HL-60 (cell line): ENCODE results near the gene POLR2J3.
"Not testable (repeated sequence)": the region's sequence is repeated elsewhere in the genome, so short reads cannot be mapped to it uniquely, and the experiment has no call there.

Source experiments
- DNase-seq, 2 experiments: peaks; one replicate each; pipeline ENCODE4 v3.0.0-alpha.2; 2010 to 2020; ENCODE audit warnings: low read depth in 1 of 2, low spot score in 1 of 2
- H3K27ac ChIP-seq: fragments of 250-450 bp; sonication (Bioruptor Pico); replicated peaks from 2 replicates; pipeline ENCODE4 v1.5.1; 2020; ENCODE audit warnings: mild to moderate bottlenecking, moderate library complexity
- H3K27me3 ChIP-seq: fragments of 250-450 bp; sonication (Bioruptor Pico); 2 replicates; pipeline ENCODE4 v1.5.1; 2021; ENCODE audit warnings: mild to moderate bottlenecking, moderate library complexity; ENCODE audit not compliant: insufficient read depth, poor library complexity, severe bottlenecking
- H3K4me3 ChIP-seq: replicated peaks from 2 replicates; pipeline ENCODE4 v1.5.1; 2011; ENCODE audit warnings: mild to moderate bottlenecking, control low read depth, low read length; ENCODE audit not compliant: insufficient read depth

The POLR2J3 gene

GRCh38 chr7:102520797-102521196 is 51.6 kb downstream of the POLR2J3 start:
- not testable (repeated sequence) for DNase-seq, H3K27me3 ChIP-seq, H3K4me3 ChIP-seq, H3K27ac ChIP-seq

GRCh38 chr7:102517550-102518147 is 54.7 kb downstream of the POLR2J3 start, which contains the start of gene RASA4B:
TSS of gene RASA4B (minus strand) at chr7:102517777. CDS start at chr7:102517710, 67 bp downstream.
- not testable (repeated sequence) for H3K27me3 ChIP-seq, H3K27ac ChIP-seq
- DNase-seq, result peak in 1 of 2 experiments; percentile 0
- H3K4me3 ChIP-seq, result peak within 1 kb of the TSS; percentile 25; the same call in 1 of the 2 replicates
